Activated CD4-positive, alpha-beta memory T cell treated with anti-CD3 and anti-CD28 coated beads, Interleukin-2, amount 10 ng/mL, durations not matched to agents 7 days and 5 days (primary cell): ENCODE results near the gene AGBL3. TPM values are rescaled to one million over a fixed set of nuclear protein-coding genes. Genes with fewer than 3 reads are reported as not detected.

Experiments used
- CTCF ChIA-PET: fragments of 350-600 bp; sonication (Branson Sonifier 250); formaldehyde crosslinking; loops from one replicate; lab custom pipeline; 2021; ENCODE audit warnings: antibody characterized with exemption, inconsistent platforms; lab: Charles Lee
- POLR2A ChIA-PET: fragments of 350-600 bp; sonication (Branson Sonifier 250); formaldehyde crosslinking; loops from one replicate; lab custom pipeline; 2021; ENCODE audit warnings: antibody characterized with exemption; lab: Charles Lee
- DNase-seq: peaks from one replicate; pipeline ENCODE4 v3.0.0-alpha.2; 2020
- H3K27ac Mint-ChIP-seq: one replicate; pipeline ENCODE4 v1.8.0; 2021; ENCODE audit warnings: mild to moderate bottlenecking, mixed read lengths
- H3K27me3 Mint-ChIP-seq: one replicate; pipeline ENCODE4 v1.8.0; 2021; ENCODE audit warnings: mixed read lengths
- H3K36me3 Mint-ChIP-seq: one replicate; pipeline ENCODE4 v1.8.0; 2021; ENCODE audit warnings: low read depth, mixed read lengths
- H3K4me1 Mint-ChIP-seq: one replicate; pipeline ENCODE4 v1.8.0; 2021; ENCODE audit warnings: mixed read lengths
- H3K4me3 Mint-ChIP-seq: one replicate; pipeline ENCODE4 v1.8.0; 2021; ENCODE audit warnings: mild to moderate bottlenecking, mixed read lengths
- H3K9me3 Mint-ChIP-seq: one replicate; pipeline ENCODE4 v1.8.0; 2021; ENCODE audit warnings: mixed read lengths
- total RNA-seq, 2 experiments: library from RNA; stranded (reverse); gene quantifications; one replicate each; pipeline ENCODE4 v1.2.3, GENCODE V29; 2021

AGBL3 gene
- total RNA-seq, result 1 to 10 TPM; 2.8 to 3.4 TPM

- CTCF ChIA-PET, result interaction anchor here (0.6 to 4.6 kb wide), 32 partner anchors 11 to 474 kb away, joined by 3 to 58 read pairs (median 4); partner anchors contain the start of genes CYREN, TMEM140 and WDR91
- POLR2A ChIA-PET, result interaction anchor here (0.7 to 4.3 kb wide), 11 partner anchors 10 to 1081 kb away, joined by 3 to 32 read pairs (median 5); partner anchors contain the start of genes BPGM, CYREN, TMEM140 and WDR91
- Mint-ChIP-seq H3K36me3 (peaks cover 21% of the 10 kb centered on the region), H3K4me1 (peaks cover 34% of the 10 kb centered on the region), H3K27me3 (no peaks in the 10 kb centered on the region), H3K27ac (peak within 1 kb of the TSS; percentile 90), H3K4me3 (peak within 1 kb of the TSS; percentile 98), H3K9me3 (peaks cover 3% of the 10 kb centered on the region)
- DNase-seq, result peak; percentile 94
Observed at GRCh38 chr7:134986363-134987251, at the start of gene AGBL3. Gene AGBL3, plus strand, starts transcription at chr7:134986508. Its CDS starts 1,426 bp downstream, at chr7:134987934.

- POLR2A ChIA-PET, result no interaction called here
- CTCF ChIA-PET, result interaction anchor here (1.0 to 1.3 kb wide), 2 partner anchors 14 to 234 kb away, joined by 3 to 4 read pairs; no protein-coding TSS in a partner anchor
- Mint-ChIP-seq H3K9me3 (no peaks in the 10 kb centered on the region), H3K36me3 (no peaks in the 10 kb centered on the region), H3K4me1 (peaks cover 12% of the 10 kb centered on the region), H3K27ac (no peak overlapping the region), H3K27me3 (no peaks in the 10 kb centered on the region), H3K4me3 (no peak overlapping the region)
- DNase-seq, result no peak
Observed at GRCh38 chr7:134936893-134937510, 49.3 kb upstream of the AGBL3 start.

GRCh38 chr7:134938141-134938540 is 48.2 kb upstream of the AGBL3 start:
- no peak overlapping the region for H3K4me3 Mint-ChIP-seq
- DNase-seq, result no peak
- no peaks in the 10 kb centered on the region for H3K9me3 Mint-ChIP-seq
- CTCF ChIA-PET, result interaction anchor here (1.3 kb wide), 1 partner anchor 13 kb away, joined by 3 read pairs; no protein-coding TSS in a partner anchor
- H3K27ac Mint-ChIP-seq, result no peak overlapping the region
- peaks cover 7% of the 10 kb centered on the region for H3K4me1 Mint-ChIP-seq
- H3K27me3 Mint-ChIP-seq, result no peaks in the 10 kb centered on the region
- no peaks in the 10 kb centered on the region for H3K36me3 Mint-ChIP-seq
- POLR2A ChIA-PET, result no interaction called here

GRCh38 chr7:134939136-134939535 is 47.2 kb upstream of the AGBL3 start:
- Mint-ChIP-seq H3K4me1 (no peaks in the 10 kb centered on the region), H3K27me3 (peaks cover 1% of the 10 kb centered on the region), H3K36me3 (no peaks in the 10 kb centered on the region), H3K9me3 (no peaks in the 10 kb centered on the region), H3K4me3 (no peak overlapping the region), H3K27ac (no peak overlapping the region)
- CTCF ChIA-PET, result interaction anchor here (0.5 to 0.7 kb wide), 2 partner anchors 459 to 702 kb away, joined by 3 read pairs; no protein-coding TSS in a partner anchor
- no peak for DNase-seq
- POLR2A ChIA-PET, result no interaction called here

- H3K27me3 Mint-ChIP-seq, result peaks cover 1% of the 10 kb centered on the region
- no peaks in the 10 kb centered on the region for H3K4me1 Mint-ChIP-seq
- no peaks in the 10 kb centered on the region for H3K36me3 Mint-ChIP-seq
- CTCF ChIA-PET, result no interaction called here
- no peak overlapping the region for H3K27ac Mint-ChIP-seq
- H3K9me3 Mint-ChIP-seq, result no peaks in the 10 kb centered on the region
- no peak overlapping the region for H3K4me3 Mint-ChIP-seq
- DNase-seq, result no peak
- POLR2A ChIA-PET, result no interaction called here
Observed at GRCh38 chr7:134940729-134941128, 45.6 kb upstream of the AGBL3 start.

GRCh38 chr7:134941185-134941900 is 45.0 kb upstream of the AGBL3 start:
- Mint-ChIP-seq H3K27me3 (peaks cover 1% of the 10 kb centered on the region), H3K9me3 (no peaks in the 10 kb centered on the region), H3K36me3 (no peaks in the 10 kb centered on the region), H3K4me1 (peaks cover 3% of the 10 kb centered on the region), H3K4me3 (no peak overlapping the region), H3K27ac (no peak overlapping the region)
- no peak for DNase-seq
- ChIA-PET CTCF (no interaction called here), POLR2A (no interaction called here)

GRCh38 chr7:134941952-134942351 is 44.4 kb upstream of the AGBL3 start:
- peaks cover 5% of the 10 kb centered on the region for H3K4me1 Mint-ChIP-seq
- H3K9me3 Mint-ChIP-seq, result no peaks in the 10 kb centered on the region
- H3K4me3 Mint-ChIP-seq, result no peak overlapping the region
- H3K27ac Mint-ChIP-seq, result no peak overlapping the region
- POLR2A ChIA-PET, result no interaction called here
- H3K27me3 Mint-ChIP-seq, result peaks cover 1% of the 10 kb centered on the region
- no peak for DNase-seq
- H3K36me3 Mint-ChIP-seq, result no peaks in the 10 kb centered on the region
- CTCF ChIA-PET, result interaction anchor here (1.6 kb wide), 1 partner anchor 229 kb away, joined by 4 read pairs; the partner anchor contains the start of gene CYREN

GRCh38 chr7:134942690-134943466 is 43.4 kb upstream of the AGBL3 start:
- peaks cover 1% of the 10 kb centered on the region for H3K27me3 Mint-ChIP-seq
- no peak overlapping the region for H3K4me3 Mint-ChIP-seq
- CTCF ChIA-PET, result interaction anchor here (0.7 to 2.2 kb wide), 5 partner anchors 132 to 414 kb away, joined by 3 to 6 read pairs (median 3); partner anchors contain the start of gene CYREN
- H3K9me3 Mint-ChIP-seq, result no peaks in the 10 kb centered on the region
- no peak overlapping the region for H3K27ac Mint-ChIP-seq
- no peak for DNase-seq
- H3K36me3 Mint-ChIP-seq, result no peaks in the 10 kb centered on the region
- peaks cover 5% of the 10 kb centered on the region for H3K4me1 Mint-ChIP-seq
- POLR2A ChIA-PET, result no interaction called here

- POLR2A ChIA-PET, result no interaction called here
- H3K9me3 Mint-ChIP-seq, result no peaks in the 10 kb centered on the region
- no peak for DNase-seq
- H3K4me1 Mint-ChIP-seq, result peaks cover 5% of the 10 kb centered on the region
- H3K27ac Mint-ChIP-seq, result no peak overlapping the region
- no peaks in the 10 kb centered on the region for H3K36me3 Mint-ChIP-seq
- H3K27me3 Mint-ChIP-seq, result peaks cover 1% of the 10 kb centered on the region
- H3K4me3 Mint-ChIP-seq, result no peak overlapping the region
- CTCF ChIA-PET, result interaction anchor here (0.7 to 2.2 kb wide), 2 partner anchors 133 to 254 kb away, joined by 3 to 6 read pairs; no protein-coding TSS in a partner anchor
Observed at GRCh38 chr7:134943785-134944400, 42.4 kb upstream of the AGBL3 start.

- Mint-ChIP-seq H3K27me3 (peaks cover 1% of the 10 kb centered on the region), H3K9me3 (no peaks in the 10 kb centered on the region), H3K27ac (no peak overlapping the region), H3K4me3 (no peak overlapping the region), H3K36me3 (no peaks in the 10 kb centered on the region), H3K4me1 (peaks cover 5% of the 10 kb centered on the region)
- DNase-seq, result no peak
- POLR2A ChIA-PET, result no interaction called here
- CTCF ChIA-PET, result no interaction called here
Observed at GRCh38 chr7:134945691-134946090, 40.6 kb upstream of the AGBL3 start.

- H3K4me1 Mint-ChIP-seq, result peaks cover 5% of the 10 kb centered on the region
- no peak overlapping the region for H3K4me3 Mint-ChIP-seq
- H3K27me3 Mint-ChIP-seq, result peaks cover 1% of the 10 kb centered on the region
- no peaks in the 10 kb centered on the region for H3K36me3 Mint-ChIP-seq
- ChIA-PET CTCF (no interaction called here), POLR2A (no interaction called here)
- H3K27ac Mint-ChIP-seq, result no peak overlapping the region
- DNase-seq, result no peak
- no peaks in the 10 kb centered on the region for H3K9me3 Mint-ChIP-seq
Observed at GRCh38 chr7:134946260-134946659, 40.0 kb upstream of the AGBL3 start.
